ENCODE measurements around the gene NSUN7. TPM values are rescaled to one million over a fixed set of nuclear protein-coding genes. Genes with fewer than 3 reads are reported as not detected.

Gene NSUN7
- total and polyA plus RNA-seq, 2 experiments from 2014 or later: 3.4 to 9.9 TPM

- no peak for TF ChIP-seq CTCF (IDR thresholded peaks at IDR 0.05; ENCODE audit: low read depth, low read length)
- DNase-seq (ENCODE audit: low read depth in 1 of 2, low spot score in 1 of 2): no peak
- no peaks in the 10 kb centered on the region for H3K9me3 ChIP-seq (ENCODE audit: low read depth)
- H3K27me3 ChIP-seq: no peaks in the 10 kb centered on the region
- H3K4me3 ChIP-seq: no peak overlapping the region
- H3K36me3 ChIP-seq: no peaks in the 10 kb centered on the region
- H3K4me1 ChIP-seq (ENCODE audit: low read depth): no peaks in the 10 kb centered on the region
- no peak overlapping the region for H3K27ac ChIP-seq
Observed at GRCh38 chr4:40846532-40846931, 96.8 kb downstream of the NSUN7 start.

- no peak for DNase-seq (ENCODE audit: low read depth in 1 of 2, low spot score in 1 of 2)
- no peaks in the 10 kb centered on the region for H3K27me3 ChIP-seq
- H3K4me3 ChIP-seq: no peak overlapping the region
- H3K27ac ChIP-seq: no peak overlapping the region
- H3K36me3 ChIP-seq: no peaks in the 10 kb centered on the region
- H3K4me1 ChIP-seq (ENCODE audit: low read depth): no peaks in the 10 kb centered on the region
- no peaks in the 10 kb centered on the region for H3K9me3 ChIP-seq (ENCODE audit: low read depth)
- no peak for TF ChIP-seq CTCF (IDR thresholded peaks at IDR 0.05; ENCODE audit: low read depth, low read length)
Observed at GRCh38 chr4:40848251-40848650, 98.5 kb downstream of the NSUN7 start.

- no peak overlapping the region for H3K4me3 ChIP-seq
- no peak overlapping the region for H3K27ac ChIP-seq
- no peaks in the 10 kb centered on the region for H3K27me3 ChIP-seq
- no peaks in the 10 kb centered on the region for H3K36me3 ChIP-seq
- TF ChIP-seq CTCF (IDR thresholded peaks at IDR 0.05; ENCODE audit: low read depth, low read length): no peak
- DNase-seq (ENCODE audit: low read depth in 1 of 2, low spot score in 1 of 2): peak in 1 of 2 donors; percentile 20
- no peaks in the 10 kb centered on the region for H3K9me3 ChIP-seq (ENCODE audit: low read depth)
- no peaks in the 10 kb centered on the region for H3K4me1 ChIP-seq (ENCODE audit: low read depth)
Observed at GRCh38 chr4:40848940-40849339, 99.2 kb downstream of the NSUN7 start.

GRCh38 chr4:40850496-40850895, 100.7 kb downstream of the NSUN7 start:
- H3K4me1 ChIP-seq (ENCODE audit: low read depth): no peaks in the 10 kb centered on the region
- no peaks in the 10 kb centered on the region for H3K36me3 ChIP-seq
- no peak for DNase-seq (ENCODE audit: low read depth in 1 of 2, low spot score in 1 of 2)
- no peak for TF ChIP-seq CTCF (IDR thresholded peaks at IDR 0.05; ENCODE audit: low read depth, low read length)
- no peaks in the 10 kb centered on the region for H3K9me3 ChIP-seq (ENCODE audit: low read depth)
- no peaks in the 10 kb centered on the region for H3K27me3 ChIP-seq
- no peak overlapping the region for H3K27ac ChIP-seq
- H3K4me3 ChIP-seq: no peak overlapping the region

GRCh38 chr4:40856277-40856839, 106.6 kb downstream of the NSUN7 start:
- no peaks in the 10 kb centered on the region for H3K4me1 ChIP-seq (ENCODE audit: low read depth)
- DNase-seq (ENCODE audit: low read depth in 1 of 2, low spot score in 1 of 2): no peak
- H3K36me3 ChIP-seq: no peaks in the 10 kb centered on the region
- no peaks in the 10 kb centered on the region for H3K9me3 ChIP-seq (ENCODE audit: low read depth)
- H3K4me3 ChIP-seq: peak overlapping the region; percentile 34
- no peak for TF ChIP-seq CTCF (IDR thresholded peaks at IDR 0.05; ENCODE audit: low read depth, low read length)
- H3K27me3 ChIP-seq: peaks cover 13% of the 10 kb centered on the region
- no peak overlapping the region for H3K27ac ChIP-seq

Data from cardiac muscle cell (in vitro differentiated cells and primary cell).